Neural cell (in vitro differentiated cells): ENCODE measurements around the gene RYR2. TPM values are rescaled to one million over a fixed set of nuclear protein-coding genes. Genes with fewer than 3 reads are reported as not detected.

ENCODE experiments used
- H2AFZ ChIP-seq: fragments of 200-600, 300-800 bp; sonication (generic), shearing (Covaris generic); 2 replicates; pipeline ENCODE4 v1.6.0; 2014; ENCODE audit warnings: low read depth, mild to moderate bottlenecking, antibody characterized with exemption, low read length, moderate library complexity
- H3F3A ChIP-seq: fragments of 200-600 bp; shearing (Covaris generic); 2 replicates; pipeline ENCODE4 v1.6.1; 2016; ENCODE audit warnings: mild to moderate bottlenecking, moderate library complexity, mixed read lengths, antibody characterized with exemption, low read length; ENCODE audit not compliant: insufficient read depth, poor library complexity, severe bottlenecking
- H3K27ac ChIP-seq: fragments of 200-600, 300-800 bp; sonication (generic), shearing (Covaris generic); 2 replicates; pipeline ENCODE4 v1.5.1; 2014; ENCODE audit warnings: mild to moderate bottlenecking, low read length, moderate library complexity
- H3K27me3 ChIP-seq: fragments of 300-800, 200-600 bp; sonication (generic), shearing (Covaris generic); 2 replicates; pipeline ENCODE4 v1.6.0; 2014; ENCODE audit warnings: mild to moderate bottlenecking, low read depth, low read length, moderate library complexity; ENCODE audit not compliant: insufficient read depth
- H3K36me3 ChIP-seq: fragments of 300-800, 200-600 bp; sonication (generic), shearing (Covaris generic); 2 replicates; pipeline ENCODE4 v1.5.1; 2014; ENCODE audit warnings: mild to moderate bottlenecking, antibody characterized with exemption, low read length, moderate library complexity; ENCODE audit not compliant: insufficient read depth
- H3K4me2 ChIP-seq: fragments of 300-800, 200-600 bp; sonication (generic), shearing (Covaris generic); 2 replicates; pipeline ENCODE4 v1.6.0; 2014; ENCODE audit warnings: mild to moderate bottlenecking, low read length
- H3K4me3 ChIP-seq: fragments of 300-800, 200-600 bp; sonication (generic), shearing (Covaris generic); 2 replicates; pipeline ENCODE4 v1.5.1; 2014; ENCODE audit warnings: mild to moderate bottlenecking, low read length, moderate library complexity
- H3K79me2 ChIP-seq: fragments of 200-600 bp; shearing (Covaris generic); replicated peaks from 2 replicates; pipeline ENCODE4 v1.6.0; 2014; ENCODE audit warnings: mild to moderate bottlenecking, low read length, moderate library complexity; ENCODE audit not compliant: insufficient read depth
- H3K9ac ChIP-seq: fragments of 300-800, 200-600 bp; sonication (generic), shearing (Covaris generic); 2 replicates; pipeline ENCODE4 v1.6.1; 2016; ENCODE audit warnings: mild to moderate bottlenecking, low read length, mixed read lengths
- H3K9me2 ChIP-seq: fragments of 200-600 bp; shearing (Covaris generic); 2 replicates; pipeline ENCODE4 v1.6.1; 2016; ENCODE audit warnings: mild to moderate bottlenecking, low read length, mixed read lengths; ENCODE audit not compliant: insufficient read depth
- H3K9me3 ChIP-seq: fragments of 200-600, 300-800 bp; sonication (generic), shearing (Covaris generic); 2 replicates; pipeline ENCODE4 v1.6.1; 2016; ENCODE audit warnings: mild to moderate bottlenecking, mixed run types, low read length, moderate library complexity, mixed read lengths
- H4K20me1 ChIP-seq: fragments of 200-600 bp; shearing (Covaris generic); 2 replicates; pipeline ENCODE4 v1.6.1; 2016; ENCODE audit warnings: mild to moderate bottlenecking, mixed run types; ENCODE audit not compliant: insufficient read depth
- CTCF ChIP-seq: fragments of 450-650 bp; IDR thresholded peaks from 2 replicates; pipeline ENCODE4 v1.5.1; 2014; ENCODE audit warnings: antibody characterized with exemption, mild to moderate bottlenecking, moderate library complexity; ENCODE audit not compliant: poor library complexity, severe bottlenecking
- EP300 ChIP-seq: fragments of 450-650 bp; conservative IDR thresholded peaks from 2 replicates; pipeline ENCODE4 v1.6.1; 2014; ENCODE audit warnings: antibody characterized with exemption, mild to moderate bottlenecking, moderate library complexity; ENCODE audit not compliant: poor library complexity, severe bottlenecking
- EZH2 ChIP-seq: fragments of 200-600, 300-800 bp; shearing (Covaris generic), sonication (generic); IDR thresholded peaks from 2 replicates; pipeline ENCODE4 v1.6.1; 2014; ENCODE audit warnings: antibody characterized with exemption, low read length, borderline replicate concordance, mild to moderate bottlenecking; ENCODE audit not compliant: insufficient read depth, poor library complexity, severe bottlenecking
- MXI1 ChIP-seq: fragments of 450-650 bp; conservative IDR thresholded peaks from 2 replicates; pipeline ENCODE4 v1.6.1; 2014; ENCODE audit warnings: antibody characterized with exemption, mild to moderate bottlenecking; ENCODE audit not compliant: poor library complexity, severe bottlenecking
- POLR2AphosphoS5 ChIP-seq: IDR thresholded peaks from 2 replicates; pipeline ENCODE4 v1.6.1; 2012
- RAD21 ChIP-seq: fragments of 450-650 bp; conservative IDR thresholded peaks from 2 replicates; pipeline ENCODE4 v1.6.1; 2014; ENCODE audit warnings: antibody characterized with exemption, mild to moderate bottlenecking, moderate library complexity
- REST ChIP-seq: IDR thresholded peaks from 2 replicates; pipeline ENCODE4 v1.6.1; 2012; ENCODE audit warnings: borderline replicate concordance
- SMC3 ChIP-seq: fragments of 450-650 bp; conservative IDR thresholded peaks from 2 replicates; pipeline ENCODE4 v1.6.1; 2014; ENCODE audit warnings: antibody characterized with exemption, mild to moderate bottlenecking, moderate library complexity; ENCODE audit not compliant: poor library complexity
- TAF1 ChIP-seq: IDR thresholded peaks from 2 replicates; pipeline ENCODE4 v1.6.1; 2012; ENCODE audit warnings: low read depth
- polyA plus RNA-seq: library from polyadenylated mRNA; depleted of rRNA; stranded (reverse); fragments of >200 nt; gene quantifications from 2 replicates; pipeline ENCODE4 v1.2.3, GENCODE V29; 2014

The RYR2 gene
- polyA plus RNA-seq, 1 donor from 2014 or later, result 3.8 TPM

GRCh38 chr1:237638555-237638954 lies 596.6 kb downstream of the RYR2 start:
- Histone ChIP-seq H2AFZ (no peak overlapping the region), H4K20me1 (no peaks in the 10 kb centered on the region), H3K36me3 (no peaks in the 10 kb centered on the region), H3K4me3 (no peak overlapping the region), H3K9ac (no peak overlapping the region), H3F3A (no peaks in the 10 kb centered on the region), H3K9me3 (no peaks in the 10 kb centered on the region), H3K9me2 (no peaks in the 10 kb centered on the region), H3K4me2 (no peak overlapping the region), H3K79me2 (no peaks in the 10 kb centered on the region), H3K27me3 (no peaks in the 10 kb centered on the region), H3K27ac (no peak overlapping the region)
- no peak for TF ChIP-seq SMC3
- TF ChIP-seq RAD21, result no peak
- no peak for TF ChIP-seq EP300
- no peak for TF ChIP-seq MXI1
- TF ChIP-seq CTCF, result no peak
- TF ChIP-seq EZH2, result no peak
- TF ChIP-seq POLR2AphosphoS5, result no peak
- TF ChIP-seq TAF1, result no peak
- no peak for TF ChIP-seq REST

GRCh38 chr1:237640011-237640671 lies 598.2 kb downstream of the RYR2 start:
- Histone ChIP-seq H3K9me3 (no peaks in the 10 kb centered on the region), H3K9ac (no peak overlapping the region), H2AFZ (no peak overlapping the region), H3F3A (no peaks in the 10 kb centered on the region), H3K9me2 (no peaks in the 10 kb centered on the region), H3K27me3 (no peaks in the 10 kb centered on the region), H3K36me3 (no peaks in the 10 kb centered on the region), H3K79me2 (no peaks in the 10 kb centered on the region), H3K27ac (no peak overlapping the region), H3K4me2 (no peak overlapping the region), H4K20me1 (no peaks in the 10 kb centered on the region), H3K4me3 (no peak overlapping the region)
- TF ChIP-seq RAD21, result no peak
- no peak for TF ChIP-seq REST
- TF ChIP-seq MXI1, result no peak
- no peak for TF ChIP-seq EP300
- no peak for TF ChIP-seq SMC3
- no peak for TF ChIP-seq EZH2
- no peak for TF ChIP-seq POLR2AphosphoS5
- no peak for TF ChIP-seq TAF1
- TF ChIP-seq CTCF, result no peak
